Stimulated activated naive CD4-positive, alpha-beta T cell treated with Interleukin-2 at 50 U/mL for 16 hours (primary cell): ENCODE measurements around the gene ACTL10.
A peak's percentile ranks its signal among the peaks of the same experiment; 100 is the strongest.

Source experiments
- DNase-seq: peaks from one replicate; lab custom pipeline; 2025; lab: John Stamatoyannopoulos, UW

Gene ACTL10

DNA sequence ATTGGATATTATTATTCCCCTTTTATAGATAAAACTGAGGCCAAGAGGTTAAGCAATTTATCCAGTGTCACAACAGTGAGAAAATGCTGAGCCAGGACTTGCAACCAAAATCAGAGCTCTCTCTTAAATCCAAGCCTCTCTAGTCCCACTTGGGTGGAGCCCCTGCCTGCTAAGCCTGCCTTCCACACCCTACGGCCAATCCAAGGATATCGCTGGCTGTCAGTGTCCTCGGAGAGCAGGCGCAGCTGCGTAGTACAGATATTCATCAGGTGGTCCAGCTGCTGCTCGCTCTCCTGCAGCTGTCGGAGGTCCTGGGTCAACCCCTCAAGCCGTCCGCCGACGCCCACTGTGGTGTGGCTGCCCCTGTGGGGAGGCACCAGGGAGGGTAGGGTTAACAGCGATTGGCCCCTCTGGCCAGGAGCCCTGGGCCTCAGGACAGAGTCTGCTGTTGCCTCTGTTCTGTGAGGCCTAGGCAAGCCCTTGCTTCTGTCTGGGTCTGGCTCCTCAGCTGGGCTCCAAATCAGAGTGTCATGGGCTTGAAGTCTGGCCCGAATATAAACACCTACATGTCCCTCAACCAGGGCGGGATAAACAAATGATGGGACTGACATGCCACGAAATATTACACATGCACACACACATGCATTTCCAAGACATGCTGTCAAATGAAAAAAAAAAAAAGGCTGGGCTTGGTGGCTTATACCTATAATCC is 11.4 kb downstream of the ACTL10 start:
- no peak for DNase-seq

DNA sequence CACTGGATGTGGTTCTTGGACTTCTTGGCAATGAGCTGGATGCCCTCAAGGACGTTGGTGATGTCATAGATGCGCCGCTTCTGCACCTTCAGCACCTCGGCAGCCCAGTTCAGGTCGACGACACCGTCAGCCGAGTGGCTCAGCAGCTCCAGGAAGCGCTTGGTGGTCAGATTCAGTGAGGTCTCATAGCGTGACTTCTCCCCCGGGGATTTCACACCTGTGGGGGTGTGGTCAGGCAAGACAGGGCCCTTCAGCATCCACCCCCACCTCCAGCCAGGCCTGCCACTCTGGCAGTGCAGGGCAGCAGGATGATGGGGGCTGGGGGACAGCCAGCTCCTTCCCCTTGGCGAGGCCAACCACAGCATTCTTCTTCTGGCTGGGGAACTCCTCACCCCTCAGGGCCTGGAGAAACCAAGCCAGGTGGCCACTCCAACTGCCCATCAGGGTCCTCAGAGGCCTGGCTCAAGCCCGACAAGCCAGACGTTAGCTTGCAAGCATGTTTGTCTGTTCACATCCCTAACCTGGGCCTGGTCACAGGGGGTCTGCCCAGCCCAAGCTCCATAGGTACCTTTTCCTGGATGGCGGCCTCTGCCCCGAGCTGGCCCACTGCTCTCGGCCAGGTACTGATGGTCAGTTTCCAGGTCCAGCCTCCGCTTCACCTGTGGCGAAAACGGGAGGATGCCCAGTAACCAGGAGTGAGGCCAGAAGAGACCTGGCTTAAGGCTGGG is 13.2 kb downstream of the ACTL10 start:
- peak; percentile 28 for DNase-seq

- no peak for DNase-seq
These were observed 13.9 kb downstream of the ACTL10 start for GRCh38 chr20:33680686-33681085.

DNA sequence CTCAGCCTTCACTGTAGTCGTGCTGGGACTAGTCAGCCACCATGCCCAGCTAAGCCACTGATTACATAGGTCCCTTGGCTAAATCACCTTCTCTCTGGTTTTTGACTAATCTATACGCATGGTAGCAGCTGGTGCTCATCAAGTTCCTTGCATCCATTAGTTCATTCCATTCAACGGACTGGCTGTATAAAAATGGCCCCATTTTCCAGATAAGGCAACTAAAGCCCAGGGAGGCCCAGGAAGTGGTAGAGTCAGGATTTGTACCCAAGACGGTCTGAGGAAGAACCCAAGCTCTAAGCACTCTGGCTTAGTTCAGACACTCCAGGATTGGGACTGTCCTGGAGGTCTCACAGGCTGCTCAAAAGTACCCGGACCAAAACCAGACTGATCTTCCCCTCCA is 14.5 kb downstream of the ACTL10 start:
- DNase-seq, result no peak

GRCh38 chr20:33681728-33682353 is 15.1 kb downstream of the ACTL10 start:
- no peak for DNase-seq

DNA sequence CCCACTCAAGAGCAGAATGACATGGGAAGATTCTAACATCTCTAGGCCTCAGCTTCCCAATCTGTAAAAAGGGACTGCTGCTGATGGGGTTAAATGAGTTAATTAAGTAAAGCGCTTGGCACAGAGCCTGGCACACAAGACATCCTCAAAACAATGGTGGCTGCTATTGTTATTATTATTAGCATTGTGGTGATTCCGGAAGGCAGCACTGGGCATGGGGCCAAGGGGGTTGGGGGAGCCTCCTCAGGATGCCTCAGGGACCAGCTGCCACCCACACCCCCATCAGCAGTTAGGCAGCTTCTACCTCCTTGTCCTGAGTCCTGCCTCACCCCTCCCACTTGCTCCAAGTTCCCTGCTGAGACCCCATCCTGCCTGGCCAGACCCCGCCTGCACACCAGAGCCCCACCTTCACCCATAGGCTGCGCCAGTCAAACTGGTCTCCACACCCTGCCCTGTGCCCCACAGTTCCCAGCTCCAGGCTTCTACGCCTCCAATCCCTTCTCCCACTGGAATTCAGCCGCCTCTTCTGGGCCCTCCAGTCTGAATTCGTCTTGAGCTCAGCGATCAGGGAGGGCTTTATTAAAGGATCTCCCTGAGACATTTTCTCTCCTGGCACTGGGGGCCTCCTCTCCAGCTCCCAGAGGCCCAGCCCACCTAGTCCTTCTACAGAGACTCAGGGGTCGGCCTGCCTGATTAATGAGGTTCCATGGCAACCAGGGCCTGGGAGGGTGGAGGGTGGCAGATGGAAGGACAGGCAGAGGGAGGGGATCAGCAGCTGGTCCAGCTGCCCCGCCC is 18.0 kb downstream of the ACTL10 start:
- DNase-seq, result no peak

GRCh38 chr20:33685328-33686099 is 18.8 kb downstream of the ACTL10 start:
- peak; percentile 37 for DNase-seq

DNA sequence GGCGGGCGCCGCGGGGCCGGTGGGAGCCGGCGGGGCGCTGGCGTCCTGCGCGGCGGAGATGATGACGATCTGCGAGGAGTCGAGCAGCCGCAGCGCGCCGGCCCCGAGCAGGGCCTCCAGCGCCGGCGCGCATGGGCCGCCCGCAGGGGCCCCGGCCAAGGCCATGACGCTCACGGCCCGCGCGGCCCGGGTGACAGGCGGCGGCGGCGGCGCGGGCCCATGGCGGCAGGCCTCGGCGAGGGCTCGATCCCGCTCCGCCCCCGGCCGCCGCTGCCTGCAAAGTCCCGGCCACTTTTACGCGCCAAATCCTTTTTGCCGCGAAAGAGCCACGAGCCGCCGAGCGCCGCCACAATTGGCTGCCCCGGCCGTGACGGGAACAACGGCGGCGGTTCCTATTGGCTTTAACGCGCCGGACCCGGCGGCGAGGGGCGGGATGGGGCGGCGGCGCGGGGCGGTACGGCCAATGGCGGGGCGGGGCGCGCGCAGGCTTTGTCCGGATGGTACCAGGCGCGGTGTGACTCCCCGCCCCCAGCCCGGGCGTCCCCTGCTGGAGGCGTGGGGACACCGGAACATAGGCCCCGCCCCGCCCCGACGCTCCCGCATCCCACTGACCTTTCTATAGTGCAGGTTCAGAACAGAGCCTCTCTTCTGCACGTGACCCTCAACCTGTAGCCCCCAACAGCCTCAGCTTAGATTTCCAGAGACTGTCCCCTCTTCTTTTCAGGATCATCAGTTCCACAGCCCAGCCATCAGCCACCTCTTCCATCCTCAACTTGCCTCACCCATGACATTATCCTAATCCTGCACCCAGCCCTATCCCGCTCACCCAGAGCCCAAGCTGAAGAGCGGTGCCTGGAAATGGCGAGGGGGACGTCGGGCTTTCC is 19.6 kb downstream of the ACTL10 start, which contains the start of gene E2F1:
Gene E2F1 (minus strand): TSS at position 286 of the 884 bp plus-strand sequence. CDS start 121 bp downstream, at position 165.
- DNase-seq, result peak; percentile 93

GRCh38 chr20:33686984-33687366 is 20.2 kb downstream of the ACTL10 start:
- DNase-seq, result no peak

DNA sequence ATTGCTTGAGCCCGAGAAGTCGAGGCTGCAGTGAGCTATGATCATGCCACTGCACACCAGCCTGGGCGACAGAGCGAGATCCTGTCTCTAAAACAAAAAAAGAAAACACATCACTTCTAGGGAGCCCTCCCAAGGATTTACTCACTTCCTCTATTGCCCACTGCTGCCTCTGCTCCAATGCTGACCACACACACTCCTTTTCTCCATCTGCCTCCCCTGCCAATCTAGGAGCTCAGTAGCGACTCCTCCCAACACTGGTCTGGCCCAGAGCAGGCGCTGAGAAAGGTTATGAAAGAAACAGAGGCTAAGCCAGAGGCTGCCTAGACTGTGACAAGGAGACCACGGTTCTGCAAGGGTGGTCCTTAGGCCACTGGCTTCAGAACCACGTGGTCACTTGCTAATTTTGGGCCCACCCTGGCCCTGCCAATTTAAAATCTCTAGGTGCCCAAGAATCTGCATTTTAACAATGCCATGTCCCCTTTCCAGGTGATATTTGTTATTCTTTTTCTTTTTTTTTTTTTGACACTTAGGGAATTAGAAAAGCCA is 20.7 kb downstream of the ACTL10 start:
- DNase-seq, result no peak

DNA sequence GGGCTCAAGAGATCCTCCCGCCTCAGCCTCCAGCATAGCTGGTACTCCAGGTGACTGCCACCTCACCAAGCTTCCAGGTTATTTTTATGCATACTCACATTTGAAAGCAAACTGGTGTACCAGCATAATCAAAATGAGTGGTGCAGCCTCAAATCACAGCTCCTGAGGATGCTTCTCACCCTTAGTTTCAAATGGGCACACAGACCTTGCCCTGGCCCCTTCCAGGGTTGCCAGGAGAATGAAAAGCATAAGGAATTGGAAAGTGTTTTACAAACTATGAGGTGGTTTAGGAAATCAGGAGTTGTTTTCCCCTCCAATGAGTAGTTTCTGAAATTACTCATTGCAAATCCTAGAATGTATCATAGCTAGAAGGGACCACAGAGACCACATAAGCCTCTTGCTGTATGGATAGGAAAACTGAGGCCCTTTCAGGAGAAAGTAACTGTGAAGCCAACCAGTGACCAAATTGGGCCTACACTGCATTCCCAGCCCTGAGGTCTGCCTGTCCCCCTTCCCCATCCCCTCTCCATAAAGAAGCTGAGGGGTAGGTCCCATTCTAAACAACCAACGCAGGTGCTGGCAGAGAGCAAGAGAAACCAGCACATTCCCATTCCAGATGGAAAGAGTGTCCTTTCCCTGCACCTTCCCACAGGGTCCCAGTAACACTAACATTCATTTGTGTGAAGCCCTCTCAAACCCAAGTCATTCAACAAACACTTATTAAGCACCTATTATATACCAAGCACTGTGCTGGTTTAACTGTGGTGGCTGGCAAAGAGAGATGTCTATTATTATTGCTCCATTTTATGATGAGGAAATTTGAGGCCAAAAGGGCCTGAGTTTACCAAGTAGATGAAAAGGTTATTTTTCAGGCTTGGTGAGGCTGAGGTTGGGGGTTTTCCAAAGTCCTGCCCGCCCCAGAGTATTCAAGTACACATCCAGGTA is 21.5 kb downstream of the ACTL10 start:
- DNase-seq, result no peak

GRCh38 chr20:33688938-33689424 is 22.2 kb downstream of the ACTL10 start:
- no peak for DNase-seq

GRCh38 chr20:33689493-33689892 is 22.8 kb downstream of the ACTL10 start:
- no peak for DNase-seq

DNA sequence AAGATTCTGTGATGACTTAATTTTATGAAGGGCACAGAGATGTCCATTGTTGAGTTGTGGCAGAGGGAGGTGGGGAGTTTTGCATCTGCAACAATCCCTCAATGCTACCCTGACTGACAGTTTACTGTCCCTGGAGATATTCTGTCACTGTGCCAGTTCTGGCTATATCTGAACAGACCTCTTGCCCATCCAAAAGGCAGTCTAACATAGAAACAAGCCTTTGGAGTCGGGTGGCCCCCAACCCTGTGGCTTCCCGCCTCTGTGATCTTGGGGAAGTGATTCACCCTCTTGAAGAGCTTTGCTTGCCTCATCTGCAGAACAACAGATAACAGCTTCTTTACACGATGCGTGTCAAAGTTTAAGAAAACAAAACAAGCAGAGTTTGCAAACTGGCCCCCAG is 23.2 kb downstream of the ACTL10 start:
- DNase-seq, result peak; percentile 25

DNA sequence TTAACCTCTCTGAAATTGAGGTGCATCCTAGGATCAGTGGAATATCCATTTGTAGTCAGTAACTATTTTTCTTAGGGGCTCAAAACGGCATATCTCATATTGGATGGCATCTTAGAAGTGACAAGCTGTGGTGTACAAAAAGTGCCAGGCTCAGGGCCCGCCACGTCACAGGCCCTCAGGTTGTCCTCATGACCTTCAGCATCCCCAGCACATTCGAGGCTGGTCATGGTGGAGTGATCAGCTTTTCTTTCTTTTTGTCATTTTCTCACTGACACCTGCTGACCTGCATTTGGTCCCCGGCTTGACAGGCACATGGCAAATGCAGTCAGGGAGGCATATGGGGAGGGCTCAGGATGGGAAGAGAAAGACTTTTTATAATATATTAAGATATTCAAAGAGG is 26.5 kb downstream of the ACTL10 start:
- no peak for DNase-seq

DNA sequence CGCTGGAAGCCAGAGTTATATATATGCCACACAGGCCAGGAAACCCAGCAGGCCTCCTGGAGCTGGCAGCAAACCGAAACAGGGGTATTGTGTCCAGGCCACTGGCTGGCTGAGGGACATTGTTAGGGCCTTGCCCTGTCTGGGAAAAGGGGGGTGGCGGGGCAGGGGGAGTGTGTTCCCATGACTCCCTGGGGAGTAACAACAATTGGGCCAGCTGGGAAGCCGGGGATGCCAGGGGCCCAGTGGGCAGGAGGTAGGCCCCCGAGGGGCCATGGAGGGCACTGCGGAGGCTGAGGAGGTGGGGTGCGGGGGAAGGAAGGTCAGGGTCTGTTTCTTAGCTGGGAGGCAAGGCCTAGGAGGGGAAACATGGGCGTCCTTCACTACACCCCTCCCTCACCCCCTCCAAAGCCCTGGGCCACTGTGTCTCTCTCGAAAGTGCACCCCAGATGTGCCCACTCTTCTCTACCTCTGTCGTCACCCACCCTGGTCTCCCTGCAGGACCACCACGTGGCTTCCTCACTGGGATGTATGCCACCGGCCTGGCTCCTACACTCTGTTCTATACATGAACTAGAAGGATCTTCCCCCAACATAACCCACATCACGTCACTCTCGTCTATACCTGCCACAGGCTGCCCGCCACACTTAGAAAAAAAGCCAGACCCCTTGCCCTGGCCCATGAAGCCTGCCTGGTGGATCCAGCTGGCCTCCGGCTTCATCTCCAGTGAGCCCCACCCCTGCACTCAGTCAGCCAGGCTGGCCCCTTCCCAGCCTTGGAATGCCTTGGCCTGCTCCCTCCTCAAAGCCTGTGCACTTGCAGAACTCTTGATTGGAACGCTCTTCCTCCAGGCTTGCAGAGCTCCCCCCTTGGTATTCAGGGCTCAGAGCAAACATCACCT is 27.2 kb downstream of the ACTL10 start:
- no peak for DNase-seq

DNA sequence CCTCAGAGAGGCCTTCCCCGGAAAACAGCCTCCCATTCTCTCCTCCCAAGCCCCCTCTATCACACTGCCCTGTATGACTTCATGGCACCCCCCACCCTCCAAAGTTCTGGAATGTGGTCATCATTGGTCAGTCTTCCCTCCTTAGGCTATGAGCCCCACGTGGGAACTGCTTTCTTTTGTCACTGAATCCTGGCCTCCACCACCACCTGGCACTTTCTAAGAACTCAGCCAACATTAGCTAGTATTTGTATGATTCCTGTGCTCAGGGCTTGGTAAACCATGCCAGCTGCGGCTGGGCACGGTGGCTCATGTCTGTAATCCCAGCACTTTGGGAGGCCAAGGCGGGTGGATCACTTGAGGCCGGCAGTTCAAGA is 27.9 kb downstream of the ACTL10 start:
- no peak for DNase-seq

GRCh38 chr20:33696448-33696847 is 29.7 kb downstream of the ACTL10 start:
- no peak for DNase-seq
